ENCODE results near the gene OR1D5.

The OR1D5 gene

GRCh38 chr17:3027786-3028532, 35.4 kb downstream of the OR1D5 start:
- no peak for TF ChIP-seq JUND (IDR thresholded peaks at IDR 0.05; ENCODE audit: low read depth)
- DNase-seq (ENCODE audit: low read depth in 1 of 2, low spot score in 1 of 2) = no peak
- in situ Hi-C loops (cut with HindIII; ENCODE audit: low pct_unique_long_range_greater_than_20kb, low sequenced_read_pairs) = no loop called here

GRCh38 chr17:3026856-3027751, 36.3 kb downstream of the OR1D5 start:
- in situ Hi-C loops (cut with HindIII; ENCODE audit: low pct_unique_long_range_greater_than_20kb, low sequenced_read_pairs) = no loop called here
- DNase-seq (ENCODE audit: low read depth in 1 of 2, low spot score in 1 of 2) = no peak
- no peak for TF ChIP-seq JUND (IDR thresholded peaks at IDR 0.05; ENCODE audit: low read depth)

GRCh38 chr17:3026125-3026855, 37.1 kb downstream of the OR1D5 start:
- no peak for DNase-seq (ENCODE audit: low read depth in 1 of 2, low spot score in 1 of 2)
- no peak for TF ChIP-seq JUND (IDR thresholded peaks at IDR 0.05; ENCODE audit: low read depth)
- in situ Hi-C loops (cut with HindIII; ENCODE audit: low pct_unique_long_range_greater_than_20kb, low sequenced_read_pairs) = no loop called here

GRCh38 chr17:3025421-3026124, 37.8 kb downstream of the OR1D5 start:
- in situ Hi-C loops (cut with HindIII; ENCODE audit: low pct_unique_long_range_greater_than_20kb, low sequenced_read_pairs) = no loop called here
- DNase-seq (ENCODE audit: low read depth in 1 of 2, low spot score in 1 of 2) = no peak
- TF ChIP-seq JUND (IDR thresholded peaks at IDR 0.05; ENCODE audit: low read depth) = no peak

- in situ Hi-C loops (cut with HindIII; ENCODE audit: low pct_unique_long_range_greater_than_20kb, low sequenced_read_pairs) = no loop called here
- DNase-seq (ENCODE audit: low read depth in 1 of 2, low spot score in 1 of 2) = no peak
- no peak for TF ChIP-seq JUND (IDR thresholded peaks at IDR 0.05; ENCODE audit: low read depth)
Observed at GRCh38 chr17:3024346-3024745, 39.1 kb downstream of the OR1D5 start.

- no peak for DNase-seq (ENCODE audit: low read depth in 1 of 2, low spot score in 1 of 2)
- no peak for TF ChIP-seq JUND (IDR thresholded peaks at IDR 0.05; ENCODE audit: low read depth)
- in situ Hi-C loops (cut with HindIII; ENCODE audit: low pct_unique_long_range_greater_than_20kb, low sequenced_read_pairs) = no loop called here
Observed at GRCh38 chr17:3022197-3022596, 41.2 kb downstream of the OR1D5 start.

- in situ Hi-C loops (cut with HindIII; ENCODE audit: low pct_unique_long_range_greater_than_20kb, low sequenced_read_pairs) = no loop called here
- DNase-seq (ENCODE audit: low read depth in 1 of 2, low spot score in 1 of 2) = no peak
Observed at GRCh38 chr17:3020381-3020780, 43.0 kb downstream of the OR1D5 start.

GRCh38 chr17:3019761-3020160, 43.6 kb downstream of the OR1D5 start:
- in situ Hi-C loops (cut with HindIII; ENCODE audit: low pct_unique_long_range_greater_than_20kb, low sequenced_read_pairs) = no loop called here
- no peak for DNase-seq (ENCODE audit: low read depth in 1 of 2, low spot score in 1 of 2)
- no peak for TF ChIP-seq JUND (IDR thresholded peaks at IDR 0.05; ENCODE audit: low read depth)

More at GRCh38 chr17:3020381-3020780, 43.0 kb downstream of the OR1D5 start:
- TF ChIP-seq JUND (IDR thresholded peaks at IDR 0.05; ENCODE audit: low read depth) = no peak

- no peak for DNase-seq (ENCODE audit: low read depth in 1 of 2, low spot score in 1 of 2)
- in situ Hi-C loops (cut with HindIII; ENCODE audit: low pct_unique_long_range_greater_than_20kb, low sequenced_read_pairs) = no loop called here
- TF ChIP-seq JUND (IDR thresholded peaks at IDR 0.05; ENCODE audit: low read depth) = no peak
Observed at GRCh38 chr17:3017936-3018335, 45.5 kb downstream of the OR1D5 start.

- no peak for DNase-seq (ENCODE audit: low read depth in 1 of 2, low spot score in 1 of 2)
- in situ Hi-C loops (cut with HindIII; ENCODE audit: low pct_unique_long_range_greater_than_20kb, low sequenced_read_pairs) = no loop called here
- no peak for TF ChIP-seq JUND (IDR thresholded peaks at IDR 0.05; ENCODE audit: low read depth)
Observed at GRCh38 chr17:3015890-3016289, 47.5 kb downstream of the OR1D5 start.

- in situ Hi-C loops (cut with HindIII; ENCODE audit: low pct_unique_long_range_greater_than_20kb, low sequenced_read_pairs) = no loop called here
Observed at GRCh38 chr17:3012926-3013581, 50.4 kb downstream of the OR1D5 start.

More at GRCh38 chr17:3012926-3013581, 50.4 kb downstream of the OR1D5 start:
- DNase-seq (ENCODE audit: low read depth in 1 of 2, low spot score in 1 of 2) = peak; percentile 47 to 52
- no peak for TF ChIP-seq JUND (IDR thresholded peaks at IDR 0.05; ENCODE audit: low read depth)
